GM18861 (cell line): ENCODE data around the gene GLB1L2.

Experiments used
- ATAC-seq: cut with Tn5 transposase; IDR thresholded peaks from one replicate; pipeline ENCODE4 v1.9.1; 2021; ENCODE audit not compliant: unreplicated experiment

GLB1L2 gene

DNA sequence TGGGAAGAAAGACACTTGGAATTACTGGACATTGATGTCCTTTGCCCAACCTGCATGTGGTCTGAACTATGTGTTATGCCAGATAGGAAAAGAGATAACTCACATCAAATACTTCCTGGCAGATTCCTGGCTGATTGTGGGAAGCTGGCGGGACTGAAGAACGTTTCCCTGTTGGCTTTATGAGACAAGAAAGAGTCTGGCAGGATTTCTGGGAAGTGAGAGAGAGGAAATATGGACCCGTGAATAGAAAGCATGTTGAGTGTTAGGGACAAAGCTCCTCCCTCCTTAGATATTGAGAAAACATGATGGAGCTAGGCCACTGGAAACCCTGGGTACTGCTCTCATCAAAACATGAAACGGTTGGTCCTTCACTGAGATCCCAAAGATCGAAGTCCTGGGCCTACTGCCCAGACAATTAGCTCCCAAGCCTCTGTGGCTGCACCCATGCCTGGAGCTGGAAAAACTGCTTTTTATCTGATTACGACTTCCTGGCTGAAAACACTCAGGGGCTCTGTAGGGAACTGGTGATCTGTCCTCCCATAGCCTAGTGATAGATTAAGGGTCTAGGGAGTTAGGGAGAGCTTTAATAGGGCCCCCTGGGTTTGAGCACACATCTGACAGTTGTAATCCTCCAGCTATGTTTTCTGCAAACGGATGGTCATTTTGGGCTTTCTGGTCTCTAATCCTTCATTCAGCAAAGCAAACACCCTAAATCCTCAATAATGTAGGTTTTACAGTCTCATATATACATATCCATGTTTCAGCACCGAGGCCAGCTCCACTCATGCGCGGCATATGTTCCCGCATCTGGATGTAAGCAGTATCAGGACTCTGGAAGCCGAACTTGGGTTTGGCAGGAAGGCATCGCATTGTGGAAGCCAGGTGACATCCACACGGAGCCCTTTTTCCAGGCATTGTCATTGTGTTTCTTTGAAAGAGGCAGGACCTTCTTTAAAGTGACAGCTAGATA is 86.4 kb downstream of the GLB1L2 start:
- no peak for ATAC-seq

DNA sequence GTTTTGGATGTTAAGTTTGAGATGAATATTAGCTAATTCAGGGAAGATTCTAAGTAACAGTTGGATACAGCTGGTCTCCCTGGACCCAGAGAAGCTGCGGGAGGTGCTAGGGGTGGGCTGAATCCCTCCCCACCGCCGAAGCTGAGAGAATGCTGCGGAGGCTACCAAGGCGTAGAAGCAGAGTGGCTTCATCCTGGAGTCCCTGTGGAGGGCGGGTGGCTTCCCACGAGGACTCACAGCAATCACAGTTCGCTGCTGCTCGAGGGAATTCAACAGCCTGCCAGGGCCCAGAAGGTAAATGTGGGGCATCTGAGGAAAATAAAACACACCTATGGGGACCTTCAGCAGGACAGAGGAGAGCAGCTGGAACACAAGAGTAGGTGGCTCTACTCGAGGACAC is 91.3 kb downstream of the GLB1L2 start:
- no peak for ATAC-seq

DNA sequence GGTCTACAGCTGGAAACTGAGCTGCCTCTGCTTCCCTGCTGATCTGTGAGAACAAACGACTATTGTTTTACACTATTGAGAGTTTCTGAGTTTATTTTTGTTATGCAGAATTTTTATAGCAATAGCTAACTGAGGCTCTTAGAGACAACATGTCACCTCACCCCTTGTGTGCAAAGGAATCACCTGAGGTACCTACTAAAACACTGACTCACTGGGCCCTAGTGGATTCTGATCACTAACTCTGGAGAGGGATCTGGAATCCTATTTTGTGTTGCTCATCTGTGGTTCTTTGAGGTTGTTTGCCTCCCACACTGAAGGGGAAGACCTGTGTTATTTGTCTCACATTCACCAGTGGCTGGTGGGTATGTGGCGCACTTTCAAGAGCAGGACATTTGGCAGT is 93.6 kb downstream of the GLB1L2 start:
- no peak for ATAC-seq
